K562 treated with DMSO at 1 percent for 4 hours (cell line): ENCODE data around the gene DCDC2. TPM values are rescaled to one million over a fixed set of nuclear protein-coding genes. Genes with fewer than 3 reads are reported as not detected.

Source experiments
- total RNA-seq: library from RNA; unstranded; fragments of 300-600 nt; gene quantifications from 2 replicates; pipeline ENCODE4 v1.2.3, GENCODE V29; 2022; ENCODE audit not compliant: insufficient read depth

DCDC2 gene
- total RNA-seq = not detected in 2 replicates

DNA sequence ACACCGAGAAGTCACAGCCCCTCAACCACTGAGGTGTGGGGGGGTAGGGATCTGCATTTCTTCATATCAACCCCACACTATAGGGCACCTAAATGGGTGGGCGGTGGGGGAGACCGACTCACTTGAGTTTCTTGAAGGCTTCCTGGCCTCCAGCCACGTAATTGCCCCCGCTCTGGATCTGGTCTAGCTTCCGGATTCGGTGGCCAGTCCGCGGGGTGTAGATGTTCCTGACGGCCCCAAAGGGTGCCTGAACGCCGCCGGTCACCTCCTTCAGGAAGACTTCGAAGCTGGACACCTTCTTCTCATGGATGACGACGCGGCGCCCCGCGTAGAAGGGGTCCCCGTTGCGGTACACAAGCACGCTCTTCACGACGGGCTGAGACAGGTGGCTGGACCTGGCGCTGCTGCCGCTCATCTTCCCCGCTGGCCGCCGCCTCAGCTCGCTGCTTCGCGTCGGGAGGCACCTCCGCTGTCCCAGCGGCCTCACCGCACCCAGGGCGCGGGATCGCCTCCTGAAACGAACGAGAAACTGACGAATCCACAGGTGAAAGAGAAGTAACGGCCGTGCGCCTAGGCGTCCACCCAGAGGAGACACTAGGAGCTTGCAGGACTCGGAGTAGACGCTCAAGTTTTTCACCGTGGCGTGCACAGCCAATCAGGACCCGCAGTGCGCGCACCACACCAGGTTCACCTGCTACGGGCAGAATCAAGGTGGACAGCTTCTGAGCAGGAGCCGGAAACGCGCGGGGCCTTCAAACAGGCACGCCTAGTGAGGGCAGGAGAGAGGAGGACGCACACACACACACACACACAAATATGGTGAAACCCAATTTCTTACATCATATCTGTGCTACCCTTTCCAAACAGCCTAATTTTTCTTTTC is at the start of gene DCDC2:
TSS of gene DCDC2 (minus strand) at position 724 of the 883 bp plus-strand sequence. CDS start at position 415, 309 bp downstream.

DNA sequence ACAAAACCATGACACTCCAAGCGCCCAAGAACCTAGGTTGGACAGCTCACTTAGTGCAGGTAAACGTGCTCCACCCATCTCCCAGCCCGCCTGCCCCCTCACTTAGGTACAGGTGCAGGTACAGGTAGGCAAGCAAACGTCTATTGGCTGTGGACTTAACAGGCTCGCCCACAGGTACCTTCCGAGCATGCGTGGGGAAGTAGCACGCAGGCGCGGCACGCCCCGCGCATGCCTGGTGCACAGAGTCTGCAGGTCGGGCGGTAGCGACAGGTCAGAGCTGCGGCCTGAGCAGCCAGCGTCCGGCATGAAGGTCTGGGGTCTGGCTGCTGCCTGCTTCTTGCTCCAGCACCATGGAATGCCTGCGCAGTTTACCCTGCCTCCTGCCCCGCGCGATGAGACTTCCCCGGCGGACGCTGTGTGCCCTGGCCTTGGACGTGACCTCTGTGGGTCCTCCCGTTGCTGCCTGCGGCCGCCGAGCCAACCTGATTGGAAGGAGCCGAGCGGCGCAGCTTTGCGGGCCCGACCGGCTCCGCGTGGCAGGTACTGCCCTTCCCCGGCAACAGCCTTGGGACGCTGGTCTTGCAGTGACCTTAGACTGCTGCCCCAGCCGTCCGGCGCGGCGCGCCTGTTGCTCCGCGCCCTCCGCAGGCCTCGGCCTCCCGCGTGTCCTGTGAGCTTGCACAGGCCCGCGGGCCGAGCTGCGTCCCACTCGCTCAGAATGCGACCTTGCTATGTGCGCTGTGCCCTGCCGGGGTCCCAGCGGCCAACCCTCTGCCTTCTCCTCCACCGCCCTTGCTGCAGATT is 45.0 kb upstream of the DCDC2 start, which contains the start of gene MRS2:
TSS of gene MRS2 (plus strand) at position 240 of the 804 bp plus-strand sequence. CDS start at position 351, 111 bp downstream.

DNA sequence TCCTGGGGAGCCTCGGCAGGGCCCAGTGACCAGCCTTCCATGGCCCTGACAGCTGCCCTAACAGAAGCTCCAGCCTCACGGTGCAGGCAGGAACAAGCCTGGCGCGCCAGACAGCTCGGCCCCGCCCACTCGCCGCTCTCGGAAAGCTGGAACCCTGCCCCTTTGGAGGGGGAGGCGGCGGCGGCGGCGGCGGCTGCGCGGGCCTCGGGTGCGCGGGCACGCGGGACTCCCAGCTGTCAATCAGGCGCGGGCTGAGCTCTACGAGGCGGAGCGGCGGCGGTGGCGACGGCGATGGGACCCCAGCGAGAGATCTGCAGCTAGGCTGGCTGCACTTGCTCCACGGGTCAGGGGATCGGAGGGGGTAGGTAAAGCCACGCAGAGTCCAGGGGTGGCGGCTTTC is 231.9 kb downstream of the DCDC2 start, which contains the start of gene NRSN1:
TSS of gene NRSN1 (plus strand) at position 236 of the 400 bp plus-strand sequence. CDS start 8,113 bp downstream, outside the sequence.

Other genes with a start within 250 kb of the DCDC2 start
- gene NRSN1, start 231.8 kb downstream of the DCDC2 start, total RNA-seq = not detected in 2 replicates
- 22.6 and 24.4 TPM in 2 replicates for gene MRS2, start 44.9 kb upstream of the DCDC2 start, total RNA-seq
- 0.44 and 0.46 TPM in 2 replicates for gene GPLD1, start 131.5 kb upstream of the DCDC2 start, total RNA-seq
- 5.2 and 7.4 TPM in 2 replicates for gene ALDH5A1, start 136.9 kb upstream of the DCDC2 start, total RNA-seq